OCI-LY1 (cell line): ENCODE data around the gene PLA2G6.

Experiments
- H2AFZ ChIP-seq: fragments of 200-600 bp; sonication (generic), shearing (Covaris generic); 2 replicates; pipeline ENCODE4 v1.6.0; 2014; ENCODE audit warnings: antibody characterized with exemption, mild to moderate bottlenecking, low read length
- H3F3A ChIP-seq: fragments of 200-600 bp; sonication (generic), shearing (Covaris generic); 2 replicates; pipeline ENCODE4 v1.6.0; 2014; ENCODE audit warnings: mild to moderate bottlenecking, antibody characterized with exemption, low read length, moderate library complexity; ENCODE audit not compliant: insufficient read depth
- H3K27ac ChIP-seq: fragments of 200-600 bp; sonication (generic); 2 replicates; pipeline ENCODE4 v1.5.1; 2014; ENCODE audit warnings: low read length, mixed run types, mild to moderate bottlenecking, low read depth; ENCODE audit not compliant: poor library complexity, severe bottlenecking
- H3K27me3 ChIP-seq: fragments of 200-600 bp; sonication (generic); 2 replicates; pipeline ENCODE4 v1.6.0; 2014; ENCODE audit warnings: antibody characterized with exemption, mild to moderate bottlenecking, low read length, moderate library complexity; ENCODE audit not compliant: insufficient read depth
- H3K36me3 ChIP-seq: fragments of 200-600 bp; sonication (generic); 2 replicates; pipeline ENCODE4 v1.6.1; 2014; ENCODE audit warnings: mild to moderate bottlenecking, antibody characterized with exemption, low read length, moderate library complexity, mixed read lengths; ENCODE audit not compliant: insufficient read depth
- H3K4me1 ChIP-seq: fragments of 200-600 bp; sonication (generic); 2 replicates; pipeline ENCODE4 v1.5.1; 2014; ENCODE audit warnings: mild to moderate bottlenecking, low read length, moderate library complexity; ENCODE audit not compliant: insufficient read depth, severe bottlenecking
- H3K4me2 ChIP-seq: fragments of 200-600 bp; sonication (generic), shearing (Covaris generic); 2 replicates; pipeline ENCODE4 v1.6.1; 2014; ENCODE audit warnings: low read length
- H3K4me3 ChIP-seq: fragments of 200-600 bp; sonication (generic); 2 replicates; pipeline ENCODE4 v1.5.1; 2014; ENCODE audit warnings: low read length, low read depth, mild to moderate bottlenecking, mixed read lengths; ENCODE audit not compliant: poor library complexity, severe bottlenecking
- H3K79me2 ChIP-seq: fragments of 200-600 bp; shearing (Covaris generic); 2 replicates; pipeline ENCODE4 v1.6.1; 2016; ENCODE audit warnings: mixed run types, low read length, mixed read lengths; ENCODE audit not compliant: insufficient read depth
- H3K9ac ChIP-seq: fragments of 200-600 bp; sonication (generic), shearing (Covaris generic); 2 replicates; pipeline ENCODE4 v1.6.1; 2014; ENCODE audit warnings: mild to moderate bottlenecking, low read length, mixed read lengths
- H3K9me2 ChIP-seq: fragments of 200-600 bp; sonication (generic), shearing (Covaris generic); 2 replicates; pipeline ENCODE4 v1.6.1; 2014; ENCODE audit warnings: low read depth, mild to moderate bottlenecking, low read length, mixed read lengths
- H3K9me3 ChIP-seq: fragments of 200-600 bp; shearing (Covaris generic); 2 replicates; pipeline ENCODE4 v1.6.1; 2014; ENCODE audit warnings: low read length, mixed read lengths
- H4K20me1 ChIP-seq: fragments of 200-600 bp; sonication (generic), shearing (Covaris generic); 2 replicates; pipeline ENCODE4 v1.6.0; 2016; ENCODE audit warnings: mild to moderate bottlenecking, low read length; ENCODE audit not compliant: insufficient read depth
- CTCF ChIP-seq: fragments of 200-600 bp; sonication (generic), shearing (Covaris generic); IDR thresholded peaks from 2 replicates; pipeline ENCODE4 v1.5.1; 2017; ENCODE audit warnings: mild to moderate bottlenecking, antibody characterized with exemption, low read length, moderate library complexity, mixed read lengths
- EZH2 ChIP-seq: fragments of 200-600 bp; sonication (generic), shearing (Covaris generic); IDR thresholded peaks from 2 replicates; pipeline ENCODE4 v1.8.0; 2017; ENCODE audit warnings: borderline replicate concordance, mixed run types, mild to moderate bottlenecking, antibody characterized with exemption, low read length, moderate library complexity, mixed read lengths

The PLA2G6 gene

GRCh38 chr22:38081636-38081940 is 100.0 kb downstream of the PLA2G6 start:
- Histone ChIP-seq H3K9me3 (no peaks in the 10 kb centered on the region), H3K27ac (no peak overlapping the region), H2AFZ (no peak overlapping the region), H3K9me2 (no peaks in the 10 kb centered on the region), H3K27me3 (0 out of 2 replicates have a peak, but pooled peaks cover 3% of the 10 kb centered on the region), H3K4me3 (no peak overlapping the region), H3K79me2 (no peaks in the 10 kb centered on the region), H3K4me2 (no peak overlapping the region), H3K4me1 (no peaks in the 10 kb centered on the region), H4K20me1 (no peaks in the 10 kb centered on the region), H3K36me3 (no peaks in the 10 kb centered on the region), H3F3A (no peaks in the 10 kb centered on the region), H3K9ac (no peak overlapping the region)
- no peak for TF ChIP-seq CTCF

- 0 out of 2 replicates have a peak, but pooled peaks cover 3% of the 10 kb centered on the region for H3K27me3 ChIP-seq
- no peaks in the 10 kb centered on the region for H3K4me1 ChIP-seq
- no peaks in the 10 kb centered on the region for H3K79me2 ChIP-seq
- no peak overlapping the region for H2AFZ ChIP-seq
- H3K9ac ChIP-seq = no peak overlapping the region
- no peak overlapping the region for H3K4me3 ChIP-seq
- no peaks in the 10 kb centered on the region for H3K9me3 ChIP-seq
- H4K20me1 ChIP-seq = no peaks in the 10 kb centered on the region
- no peaks in the 10 kb centered on the region for H3F3A ChIP-seq
- no peak overlapping the region for H3K27ac ChIP-seq
- H3K9me2 ChIP-seq = no peaks in the 10 kb centered on the region
- H3K4me2 ChIP-seq = no peak overlapping the region
- H3K36me3 ChIP-seq = no peaks in the 10 kb centered on the region
- no peak for TF ChIP-seq EZH2
- TF ChIP-seq CTCF = no peak
Measured at GRCh38 chr22:38080850-38081635, 100.6 kb downstream of the PLA2G6 start.

DNA sequence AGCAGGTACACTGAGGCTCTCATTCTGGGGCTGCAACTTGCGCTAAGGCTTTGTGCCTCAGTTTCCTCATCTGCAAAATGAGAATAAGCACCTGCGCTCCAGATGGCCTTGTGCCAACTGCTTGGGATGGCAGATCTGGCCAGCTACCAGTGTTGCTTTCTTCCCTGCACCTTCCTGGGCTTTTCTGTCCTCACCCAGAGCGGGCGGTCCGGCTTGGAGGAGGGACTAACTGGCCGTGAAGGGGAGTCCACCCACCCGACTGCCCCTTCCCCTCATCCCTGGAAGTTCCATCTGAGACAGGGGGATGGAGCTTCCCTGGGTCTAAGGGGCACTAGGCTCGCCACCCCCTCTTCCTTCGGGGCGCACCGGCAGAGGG is 101.2 kb downstream of the PLA2G6 start:
- Histone ChIP-seq H4K20me1 (no peaks in the 10 kb centered on the region), H3K4me3 (no peak overlapping the region)

More for the DNA sequence above, 101.2 kb downstream of the PLA2G6 start:
- no peaks in the 10 kb centered on the region for H3K79me2 ChIP-seq
- no peak overlapping the region for H3K9ac ChIP-seq
- 0 out of 2 replicates have a peak, but pooled peaks cover 3% of the 10 kb centered on the region for H3K27me3 ChIP-seq
- no peak overlapping the region for H3K27ac ChIP-seq
- no peaks in the 10 kb centered on the region for H3K36me3 ChIP-seq
- no peak for TF ChIP-seq CTCF
- no peak for TF ChIP-seq EZH2
- no peaks in the 10 kb centered on the region for H3F3A ChIP-seq
- no peak overlapping the region for H2AFZ ChIP-seq
- no peaks in the 10 kb centered on the region for H3K9me2 ChIP-seq
- no peaks in the 10 kb centered on the region for H3K9me3 ChIP-seq
- no peak overlapping the region for H3K4me2 ChIP-seq
- H3K4me1 ChIP-seq = no peaks in the 10 kb centered on the region
